Ovary (tissue), 9 donors: Measurements from ENCODE around the gene UPB1. TPM values are rescaled to one million over a fixed set of nuclear protein-coding genes. Genes with fewer than 3 reads are reported as not detected.

Source experiments
- DNase-seq, 5 donors: peaks; one replicate each; pipeline ENCODE4 v3.0.0-alpha.2; 2019 to 2020
- H3K27ac ChIP-seq, 2 donors: fragments of 200-600 bp; one replicate each; pipeline versions ENCODE4 v1.5.1 to v1.8.0; 2019 to 2022
- H3K27me3 ChIP-seq: fragments of 200-600 bp; one replicate; pipeline ENCODE4 v1.8.0; 2022
- H3K36me3 ChIP-seq: fragments of 200-600 bp; sonication (generic); one replicate; pipeline ENCODE4 v1.5.1; 2019
- H3K4me1 ChIP-seq: one replicate; pipeline ENCODE4 v1.8.1; 2013; ENCODE audit warnings: mild to moderate bottlenecking, moderate library complexity; ENCODE audit not compliant: insufficient read depth
- H3K4me3 ChIP-seq: fragments of 200-600 bp; sonication (generic); one replicate; pipeline ENCODE4 v1.5.1; 2017
- H3K9me3 ChIP-seq, 2 donors: fragments of 200-600 bp in 1 of 2; sonication (generic) in 1 of 2; one replicate each; pipeline versions ENCODE4 v1.5.1 to v1.8.1; 2013 to 2019; ENCODE audit warnings: mild to moderate bottlenecking in 1 of 2, moderate library complexity in 1 of 2
- EP300 ChIP-seq: sonication (generic); formaldehyde crosslinking; IDR thresholded peaks from one replicate; pipeline ENCODE4 v1.6.1; 2017; ENCODE audit warnings: antibody characterized with exemption
- POLR2A ChIP-seq: fragments of 450-650 bp; IDR thresholded peaks from one replicate; pipeline ENCODE4 v1.6.1; 2017; ENCODE audit warnings: antibody characterized with exemption, mild to moderate bottlenecking, moderate library complexity
- WGBS, 3 donors: extraction: QIAGEN DNeasy Blood & Tissue Kit in 1 of 3; methylation state at CpG; one replicate each; pipeline versions ENCODE4 v1.1.5 to v1.1.7; 2013 to 2017; 5-methylcytosine and 5-hydroxymethylcytosine counted together
- intact Hi-C, 4 donors: fragments of 100-400 bp; cut with DNase I; formaldehyde crosslinking; loops; one replicate each; pipeline versions ENCODE4 v1.11.0 to v1.15.1; 2022 to 2023
- polyA plus RNA-seq, 2 donors: library from polyadenylated mRNA; stranded (reverse); fragments of 200-250 nt in 1 of 2; fragments of 350-450 nt in 1 of 2; fragmentation: Illumina TruSeq in 1 of 2; extraction: RNeasy Lipid Tissue Mini Kit (QIAGEN cat#74804) in 1 of 2; gene quantifications; one replicate each; pipeline ENCODE4 v1.2.3, GENCODE V29; 2013 to 2014
- total RNA-seq, 7 donors: library from RNA; depleted of rRNA in 2 of 7; stranded (reverse); fragments of >200 nt in 2 of 7; fragmentation: NEBNext Ultra II Directional in 3 of 7; extraction: Animal tissue kit (Norgen Biotek cat#: 25700) in 3 of 7; gene quantifications; one replicate each; pipeline versions ENCODE4 v1.1.0 to v1.2.4, GENCODE V29; 2016 to 2023
- TF ChIP-seq, protein P1 (sequence below), 3 donors: fragments of 450-650 bp in 2 of 3; fragments of 200-600 bp in 1 of 3; IDR thresholded peaks; one replicate each; pipeline versions ENCODE4 v1.5.1 to v1.8.0; 2016 to 2022; ENCODE audit warnings: antibody characterized with exemption in 3 of 3, mild to moderate bottlenecking in 1 of 3
- donor health status: DM: no; HTN: no; CAD: no; lungs with moderate emphysema.
- donor health status: DM: no; HTN: no; CAD: no.
- donor health status: Bipolar disorder and iron deficiency.
- donor health status: DM: yes; HTN: yes; CAD: no.
- donor health status: DM: no; HTN: no; CAD: no.
- donor health status: DM: yes; HTN: yes; CAD: no.

Gene UPB1
- total and polyA plus RNA-seq, 9 donors, result 0.15 to 1.2 (median 0.33) TPM; not detected in 2

DNA sequence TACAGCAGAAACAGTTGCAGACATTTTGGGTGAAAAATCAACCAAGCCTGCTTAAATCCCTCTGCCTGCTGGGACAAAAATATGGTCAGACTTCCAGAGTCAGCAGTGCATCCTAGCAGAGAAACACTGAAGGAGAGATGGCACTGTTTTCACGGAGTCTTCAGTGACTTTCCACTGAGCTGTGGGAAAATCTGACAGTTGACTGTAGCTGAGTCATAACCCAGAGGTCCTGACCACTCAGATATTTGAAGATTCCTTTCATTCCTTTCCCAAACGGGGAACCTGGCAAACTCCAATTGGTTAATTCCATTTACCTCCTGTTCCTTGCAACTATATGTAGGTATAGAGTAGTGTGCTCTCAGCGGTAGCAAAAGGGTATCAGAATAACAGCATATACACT lies 20.9 kb upstream of the UPB1 start:
- no peaks in the 10 kb centered on the region for H3K27me3 ChIP-seq
- peaks cover 7% of the 10 kb centered on the region for H3K4me1 ChIP-seq
- WGBS, 3 donors, result 24 to 26% (median 25%) methylated on average over 3 of the region's 3 CpGs
- TF ChIP-seq, protein P1, sequence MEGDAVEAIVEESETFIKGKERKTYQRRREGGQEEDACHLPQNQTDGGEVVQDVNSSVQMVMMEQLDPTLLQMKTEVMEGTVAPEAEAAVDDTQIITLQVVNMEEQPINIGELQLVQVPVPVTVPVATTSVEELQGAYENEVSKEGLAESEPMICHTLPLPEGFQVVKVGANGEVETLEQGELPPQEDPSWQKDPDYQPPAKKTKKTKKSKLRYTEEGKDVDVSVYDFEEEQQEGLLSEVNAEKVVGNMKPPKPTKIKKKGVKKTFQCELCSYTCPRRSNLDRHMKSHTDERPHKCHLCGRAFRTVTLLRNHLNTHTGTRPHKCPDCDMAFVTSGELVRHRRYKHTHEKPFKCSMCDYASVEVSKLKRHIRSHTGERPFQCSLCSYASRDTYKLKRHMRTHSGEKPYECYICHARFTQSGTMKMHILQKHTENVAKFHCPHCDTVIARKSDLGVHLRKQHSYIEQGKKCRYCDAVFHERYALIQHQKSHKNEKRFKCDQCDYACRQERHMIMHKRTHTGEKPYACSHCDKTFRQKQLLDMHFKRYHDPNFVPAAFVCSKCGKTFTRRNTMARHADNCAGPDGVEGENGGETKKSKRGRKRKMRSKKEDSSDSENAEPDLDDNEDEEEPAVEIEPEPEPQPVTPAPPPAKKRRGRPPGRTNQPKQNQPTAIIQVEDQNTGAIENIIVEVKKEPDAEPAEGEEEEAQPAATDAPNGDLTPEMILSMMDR (IDR thresholded peaks at IDR 0.05), result no peak
- TF ChIP-seq POLR2A (no peak), EP300 (no peak)
- H3K27ac ChIP-seq, result no peak overlapping the region
- intact Hi-C loops, result no loop called here
- no peaks in the 10 kb centered on the region for H3K9me3 ChIP-seq
- H3K36me3 ChIP-seq, result no peaks in the 10 kb centered on the region
- no peak for DNase-seq
- H3K4me3 ChIP-seq, result no peak overlapping the region

DNA sequence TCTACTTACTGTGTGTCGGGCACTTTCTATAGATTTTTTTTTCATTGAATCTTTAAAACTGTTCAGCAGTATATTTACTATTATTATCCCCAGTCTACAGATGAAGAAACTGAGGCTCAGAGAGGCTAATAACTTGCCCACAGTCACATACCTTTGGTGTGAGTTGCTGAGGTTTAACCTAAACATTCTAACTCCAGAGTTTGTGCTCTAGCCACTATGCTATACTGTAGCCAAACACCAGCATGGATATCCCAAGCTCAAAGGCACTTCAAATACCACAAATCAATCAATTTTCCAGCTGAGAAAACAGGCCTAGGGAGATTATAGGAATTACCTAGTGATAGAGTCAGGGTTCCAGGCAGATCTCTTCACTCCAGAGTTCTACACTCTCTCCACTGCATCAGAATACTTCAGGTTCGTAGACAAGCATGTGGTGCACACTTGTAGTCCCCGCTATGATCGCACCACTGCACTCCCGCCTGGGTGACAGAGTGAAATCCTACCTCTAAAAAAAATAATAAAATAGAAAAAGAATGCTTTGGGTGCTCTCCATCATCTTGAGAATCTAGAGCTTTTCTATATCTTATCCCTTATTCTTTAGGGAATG lies 20.4 kb upstream of the UPB1 start:
- intact Hi-C loops, result no loop called here
- Histone ChIP-seq H3K27ac (no peak overlapping the region), H3K4me1 (peaks cover 7% of the 10 kb centered on the region), H3K9me3 (no peaks in the 10 kb centered on the region), H3K36me3 (no peaks in the 10 kb centered on the region), H3K27me3 (no peaks in the 10 kb centered on the region), H3K4me3 (no peak overlapping the region)
- DNase-seq, result no peak
- 71 to 78% (median 75%) methylated on average over 5 of the region's 5 CpGs for WGBS, 3 donors
- TF ChIP-seq POLR2A, result no peak
- TF ChIP-seq EP300, result no peak
- TF ChIP-seq, protein P1 (IDR thresholded peaks at IDR 0.05), result no peak

DNA sequence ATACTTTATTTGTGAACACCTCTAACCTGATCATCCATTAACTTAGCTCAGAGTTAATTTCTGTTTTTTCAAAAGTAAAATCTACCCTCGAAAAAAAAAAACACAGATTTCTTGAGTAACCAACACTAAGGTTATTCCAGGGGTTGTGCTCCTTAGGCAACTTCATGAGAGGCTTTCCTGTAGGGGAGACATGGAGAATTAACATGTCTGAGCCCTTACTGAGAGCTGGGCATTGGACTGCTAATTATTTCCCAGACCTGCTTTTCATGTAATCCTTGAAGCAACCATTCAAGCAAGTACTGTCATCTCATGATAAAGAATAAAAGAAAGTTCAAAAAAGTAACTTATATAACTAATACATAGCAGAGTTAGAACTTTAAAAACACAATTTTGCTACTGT lies 13.5 kb upstream of the UPB1 start:
- Histone ChIP-seq H3K9me3 (no peaks in the 10 kb centered on the region), H3K4me1 (no peaks in the 10 kb centered on the region), H3K36me3 (no peaks in the 10 kb centered on the region), H3K27me3 (no peaks in the 10 kb centered on the region), H3K27ac (no peak overlapping the region), H3K4me3 (no peak overlapping the region)
- TF ChIP-seq EP300 (no peak), POLR2A (no peak)
- TF ChIP-seq, protein P1 (IDR thresholded peaks at IDR 0.05), result no peak
- 65 to 72% (median 66%) methylated on average over 1 of the region's 1 CpG for WGBS, 3 donors
- intact Hi-C loops, result no loop called here
- no peak for DNase-seq

DNA sequence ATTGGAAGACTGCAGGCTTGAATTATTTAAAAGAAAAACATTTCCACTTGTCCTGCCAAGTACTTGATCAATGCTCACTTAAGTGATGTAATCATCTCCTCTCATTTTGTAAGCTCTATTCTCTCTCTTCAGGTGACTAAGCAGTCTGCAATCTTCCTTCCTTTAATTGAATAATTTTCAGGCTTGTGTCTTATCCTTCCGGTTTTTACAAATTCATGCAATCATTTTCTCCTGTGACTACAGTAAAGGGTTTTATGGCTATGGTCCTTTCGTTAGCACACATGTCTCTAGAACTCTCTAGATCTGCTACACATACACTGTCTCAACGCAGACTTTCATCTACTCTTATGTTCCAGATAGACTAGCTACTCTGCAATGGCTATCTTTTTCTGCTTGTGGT lies 12.6 kb upstream of the UPB1 start:
- Histone ChIP-seq H3K4me1 (no peaks in the 10 kb centered on the region), H3K27me3 (no peaks in the 10 kb centered on the region), H3K4me3 (no peak overlapping the region), H3K27ac (no peak overlapping the region), H3K36me3 (no peaks in the 10 kb centered on the region), H3K9me3 (no peaks in the 10 kb centered on the region)
- WGBS, 3 donors, result 21 to 30% (median 28%) methylated on average over 3 of the region's 3 CpGs
- intact Hi-C loops, result no loop called here
- DNase-seq, result no peak
- TF ChIP-seq EP300 (no peak), POLR2A (no peak)
- TF ChIP-seq, protein P1 (IDR thresholded peaks at IDR 0.05), result no peak
